ENCODE data around the gene SLC51A.
A peak's percentile ranks its signal among the peaks of the same experiment; 100 is the strongest.
"Not testable (repeated sequence)": the region's sequence is repeated elsewhere in the genome, so short reads cannot be mapped to it uniquely, and the experiment has no call there.

Gene SLC51A

GRCh38 chr3:196232154-196232881, 16.0 kb downstream of the SLC51A start:
- Mint-ChIP-seq H3K4me1 (peaks cover 2% of the 10 kb centered on the region), H3K36me3 (peaks cover 13% of the 10 kb centered on the region), H3K27ac (no peak overlapping the region), H3K4me3 (no peak overlapping the region), H3K9me3 (no peaks in the 10 kb centered on the region), H3K27me3 (no peaks in the 10 kb centered on the region)
- CTCF ChIA-PET, result no interaction called here
- no peak for DNase-seq

GRCh38 chr3:196232882-196233251, 16.5 kb downstream of the SLC51A start:
- Mint-ChIP-seq H3K9me3 (no peaks in the 10 kb centered on the region), H3K4me1 (peaks cover 4% of the 10 kb centered on the region), H3K27ac (no peak overlapping the region), H3K27me3 (no peaks in the 10 kb centered on the region), H3K4me3 (no peak overlapping the region), H3K36me3 (peaks cover 15% of the 10 kb centered on the region)
- DNase-seq, result no peak
- CTCF ChIA-PET, result no interaction called here

DNA sequence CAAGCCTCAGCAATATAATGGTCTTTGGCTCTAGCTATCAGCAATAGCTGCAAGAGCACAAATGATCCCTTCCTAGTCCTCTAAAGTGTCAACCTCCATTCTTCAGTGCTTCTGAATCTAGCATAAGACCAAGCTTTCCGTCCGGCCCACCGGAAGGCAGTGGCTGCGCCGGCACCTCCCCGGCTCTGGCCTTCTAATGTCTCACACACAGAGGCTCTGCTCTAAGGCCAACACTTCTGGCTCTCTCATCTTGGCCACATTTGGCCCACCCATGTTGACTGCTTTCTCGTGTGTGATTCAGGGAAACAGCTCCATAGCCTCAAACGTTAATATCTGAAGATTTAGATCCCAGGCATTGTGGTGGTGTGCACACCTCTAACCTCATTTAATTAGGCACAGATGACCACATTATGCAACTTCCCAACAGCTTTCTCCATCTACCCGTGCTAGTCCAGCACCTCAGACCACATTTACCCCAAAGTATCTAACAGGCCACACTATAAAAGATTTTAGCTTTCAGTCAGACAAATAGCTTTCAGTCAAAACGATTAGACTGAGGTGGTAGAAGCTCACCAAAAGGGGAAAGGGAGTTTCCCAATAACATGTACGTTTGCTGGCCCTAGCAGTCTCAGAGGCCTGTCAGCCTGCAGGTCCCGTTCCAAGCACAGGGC, 19.3 kb downstream of the SLC51A start:
- CTCF ChIA-PET, result no interaction called here
- peaks cover 4% of the 10 kb centered on the region for H3K4me1 Mint-ChIP-seq
- no peak overlapping the region for H3K27ac Mint-ChIP-seq

GRCh38 chr3:196236223-196236622, 19.9 kb downstream of the SLC51A start:
- Mint-ChIP-seq H3K27ac (peak overlapping the region; percentile 8), H3K9me3 (no peaks in the 10 kb centered on the region), H3K36me3 (peaks cover 32% of the 10 kb centered on the region), H3K4me3 (no peak overlapping the region), H3K4me1 (peaks cover 4% of the 10 kb centered on the region), H3K27me3 (no peaks in the 10 kb centered on the region)
- CTCF ChIA-PET, result no interaction called here
- DNase-seq, result no peak

More for the DNA sequence above, 19.3 kb downstream of the SLC51A start:
- Mint-ChIP-seq H3K36me3 (peaks cover 32% of the 10 kb centered on the region), H3K9me3 (no peaks in the 10 kb centered on the region), H3K4me3 (no peak overlapping the region), H3K27me3 (no peaks in the 10 kb centered on the region)
- no peak for DNase-seq

GRCh38 chr3:196237203-196237602, 20.9 kb downstream of the SLC51A start:
- H3K36me3 Mint-ChIP-seq, result peaks cover 42% of the 10 kb centered on the region
- no peak for DNase-seq
- CTCF ChIA-PET, result interaction anchor here (0.7 kb wide), 1 partner anchor 285 kb away, joined by 3 read pairs; no protein-coding TSS in a partner anchor

GRCh38 chr3:196238612-196239560, 22.6 kb downstream of the SLC51A start:
- CTCF ChIA-PET, result no interaction called here
- H3K27ac Mint-ChIP-seq, result no peak overlapping the region

More at GRCh38 chr3:196237203-196237602, 20.9 kb downstream of the SLC51A start:
- no peaks in the 10 kb centered on the region for H3K27me3 Mint-ChIP-seq
- H3K4me3 Mint-ChIP-seq, result no peak overlapping the region
- H3K4me1 Mint-ChIP-seq, result peaks cover 4% of the 10 kb centered on the region
- no peaks in the 10 kb centered on the region for H3K9me3 Mint-ChIP-seq
- H3K27ac Mint-ChIP-seq, result no peak overlapping the region

GRCh38 chr3:196240424-196240823, 24.1 kb downstream of the SLC51A start:
- Mint-ChIP-seq H3K9me3 (no peaks in the 10 kb centered on the region), H3K36me3 (peaks cover 51% of the 10 kb centered on the region), H3K27ac (peak overlapping the region; percentile 19), H3K4me3 (no peak overlapping the region), H3K4me1 (peaks cover 4% of the 10 kb centered on the region), H3K27me3 (no peaks in the 10 kb centered on the region)
- DNase-seq, result no peak
- CTCF ChIA-PET, result interaction anchor here (1.6 kb wide), 1 partner anchor 13 kb away, joined by 3 read pairs; no protein-coding TSS in a partner anchor

More at GRCh38 chr3:196238612-196239560, 22.6 kb downstream of the SLC51A start:
- no peaks in the 10 kb centered on the region for H3K9me3 Mint-ChIP-seq
- H3K4me3 Mint-ChIP-seq, result no peak overlapping the region
- H3K4me1 Mint-ChIP-seq, result peaks cover 4% of the 10 kb centered on the region
- no peak for DNase-seq
- no peaks in the 10 kb centered on the region for H3K27me3 Mint-ChIP-seq
- H3K36me3 Mint-ChIP-seq, result peaks cover 50% of the 10 kb centered on the region

- H3K4me3 Mint-ChIP-seq, result no peak overlapping the region
- CTCF ChIA-PET, result interaction anchor here (0.6 kb wide), 1 partner anchor 167 kb away, joined by 3 read pairs; no protein-coding TSS in a partner anchor
- H3K4me1 Mint-ChIP-seq, result peaks cover 4% of the 10 kb centered on the region
- no peaks in the 10 kb centered on the region for H3K9me3 Mint-ChIP-seq
- no peak overlapping the region for H3K27ac Mint-ChIP-seq
- DNase-seq, result no peak
- H3K36me3 Mint-ChIP-seq, result peaks cover 58% of the 10 kb centered on the region
- no peaks in the 10 kb centered on the region for H3K27me3 Mint-ChIP-seq
Measured at GRCh38 chr3:196241704-196242103, 25.4 kb downstream of the SLC51A start.

- CTCF ChIA-PET, result not testable (repeated sequence)
Measured at GRCh38 chr3:196244166-196244565, 27.8 kb downstream of the SLC51A start.

DNA sequence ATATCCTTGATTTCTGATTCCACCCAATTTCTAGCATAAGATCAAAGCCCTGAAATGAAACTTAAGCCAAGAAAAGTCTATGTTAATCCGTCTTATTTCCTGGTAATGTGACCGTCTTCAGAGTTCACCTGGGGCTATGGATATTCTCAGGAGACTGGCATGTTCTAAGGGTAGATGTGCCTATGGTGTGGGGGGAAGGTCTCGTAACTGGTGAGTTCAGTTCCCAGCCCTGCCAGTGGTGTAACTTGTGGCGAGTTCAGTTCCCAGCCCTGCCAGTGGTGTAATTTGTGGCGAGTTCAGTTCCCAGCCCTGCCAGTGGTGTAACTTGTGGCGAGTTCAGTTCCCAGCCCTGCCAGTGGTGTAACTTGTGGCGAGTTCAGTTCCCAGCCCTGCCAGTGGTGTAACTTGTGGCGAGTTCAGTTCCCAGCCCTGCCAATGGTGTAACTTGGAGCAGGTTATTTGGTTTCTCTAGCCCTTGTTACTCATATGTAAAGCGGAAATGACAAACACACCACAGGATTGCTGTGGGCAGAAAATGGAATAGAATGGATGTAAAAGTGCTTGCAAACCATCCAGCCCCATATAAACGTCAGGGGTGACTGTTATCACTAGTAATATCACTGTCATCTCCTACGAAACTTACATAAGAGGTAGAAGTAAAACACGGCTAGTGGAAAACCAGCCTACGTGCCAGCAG, 30.4 kb downstream of the SLC51A start:
- H3K27ac Mint-ChIP-seq, result no peak overlapping the region
- H3K36me3 Mint-ChIP-seq, result peaks cover 50% of the 10 kb centered on the region
- peaks cover 4% of the 10 kb centered on the region for H3K9me3 Mint-ChIP-seq
- H3K27me3 Mint-ChIP-seq, result no peaks in the 10 kb centered on the region
- H3K4me1 Mint-ChIP-seq, result peaks cover 2% of the 10 kb centered on the region
- H3K4me3 Mint-ChIP-seq, result no peak overlapping the region
- CTCF ChIA-PET, result interaction anchor here (0.7 kb wide), 1 partner anchor 59 kb away, joined by 3 read pairs; no protein-coding TSS in a partner anchor
- DNase-seq, result no peak

More at GRCh38 chr3:196244166-196244565, 27.8 kb downstream of the SLC51A start:
- DNase-seq, H3K4me1 Mint-ChIP-seq, H3K9me3 Mint-ChIP-seq, H3K4me3 Mint-ChIP-seq, H3K27ac Mint-ChIP-seq, H3K27me3 Mint-ChIP-seq: not testable (repeated sequence)
- H3K36me3 Mint-ChIP-seq, result peaks cover 52% of the 10 kb centered on the region

DNA sequence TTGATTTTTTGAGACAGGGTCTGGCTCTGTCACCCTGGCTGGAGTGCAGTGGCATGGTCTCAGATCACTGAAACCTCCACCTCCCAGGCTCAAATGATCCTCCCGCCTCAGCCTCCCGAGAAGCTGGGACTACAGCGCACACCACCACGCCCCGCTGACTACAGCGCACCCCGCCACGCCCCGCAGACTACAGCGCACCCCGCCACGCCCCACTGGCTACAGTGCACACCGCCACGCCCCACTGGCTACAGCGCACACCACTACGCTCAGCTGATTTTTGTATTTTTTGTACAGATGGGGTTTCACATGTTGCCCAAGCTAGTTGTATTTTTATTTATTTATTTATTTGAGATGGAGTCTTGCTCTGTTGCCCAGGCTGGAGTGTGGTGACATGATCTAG, 35.6 kb downstream of the SLC51A start:
- CTCF ChIA-PET, result interaction anchor here (0.7 to 5.4 kb wide), 4 partner anchors 11 to 271 kb away, joined by 3 to 46 read pairs (median 8); no protein-coding TSS in a partner anchor
- peaks cover 4% of the 10 kb centered on the region for H3K9me3 Mint-ChIP-seq
- peaks cover 38% of the 10 kb centered on the region for H3K36me3 Mint-ChIP-seq
- H3K27ac Mint-ChIP-seq, result peak overlapping the region; percentile 24
- H3K4me3 Mint-ChIP-seq, result no peak overlapping the region
- peaks cover 5% of the 10 kb centered on the region for H3K4me1 Mint-ChIP-seq
- no peaks in the 10 kb centered on the region for H3K27me3 Mint-ChIP-seq
- DNase-seq, result no peak

- Mint-ChIP-seq H3K9me3 (peaks cover 4% of the 10 kb centered on the region), H3K4me1 (peaks cover 4% of the 10 kb centered on the region), H3K27me3 (no peaks in the 10 kb centered on the region), H3K36me3 (peaks cover 34% of the 10 kb centered on the region), H3K27ac (no peak overlapping the region), H3K4me3 (no peak overlapping the region)
- CTCF ChIA-PET, result interaction anchor here (0.7 to 5.4 kb wide), 6 partner anchors 8 to 274 kb away, joined by 5 to 46 read pairs (median 10); no protein-coding TSS in a partner anchor
- DNase-seq, result no peak
Measured at GRCh38 chr3:196254376-196255283, 38.3 kb downstream of the SLC51A start.
